ENCODE measurements around the gene CARD11.

DNA sequence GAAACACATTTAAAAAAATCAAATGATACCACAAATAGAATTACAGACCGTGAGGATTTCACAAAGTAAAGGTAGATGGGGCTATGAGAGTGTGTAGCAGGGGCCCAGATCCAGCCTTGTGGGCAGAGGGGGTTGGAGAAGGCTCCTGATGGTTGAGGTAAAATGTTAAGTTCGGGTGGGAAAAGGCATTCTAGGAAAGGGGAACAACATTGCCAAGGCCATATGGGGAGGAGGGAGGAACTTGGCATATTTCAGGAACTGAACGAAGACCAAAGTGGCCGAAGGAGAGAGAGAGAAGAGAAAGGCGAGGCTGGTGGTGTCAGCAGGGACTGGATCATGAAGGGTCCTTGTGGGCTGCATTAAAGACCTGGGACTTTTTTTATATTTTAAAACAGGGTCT lies 98.9 kb downstream of the CARD11 start:
- TF ChIP-seq, protein P1, sequence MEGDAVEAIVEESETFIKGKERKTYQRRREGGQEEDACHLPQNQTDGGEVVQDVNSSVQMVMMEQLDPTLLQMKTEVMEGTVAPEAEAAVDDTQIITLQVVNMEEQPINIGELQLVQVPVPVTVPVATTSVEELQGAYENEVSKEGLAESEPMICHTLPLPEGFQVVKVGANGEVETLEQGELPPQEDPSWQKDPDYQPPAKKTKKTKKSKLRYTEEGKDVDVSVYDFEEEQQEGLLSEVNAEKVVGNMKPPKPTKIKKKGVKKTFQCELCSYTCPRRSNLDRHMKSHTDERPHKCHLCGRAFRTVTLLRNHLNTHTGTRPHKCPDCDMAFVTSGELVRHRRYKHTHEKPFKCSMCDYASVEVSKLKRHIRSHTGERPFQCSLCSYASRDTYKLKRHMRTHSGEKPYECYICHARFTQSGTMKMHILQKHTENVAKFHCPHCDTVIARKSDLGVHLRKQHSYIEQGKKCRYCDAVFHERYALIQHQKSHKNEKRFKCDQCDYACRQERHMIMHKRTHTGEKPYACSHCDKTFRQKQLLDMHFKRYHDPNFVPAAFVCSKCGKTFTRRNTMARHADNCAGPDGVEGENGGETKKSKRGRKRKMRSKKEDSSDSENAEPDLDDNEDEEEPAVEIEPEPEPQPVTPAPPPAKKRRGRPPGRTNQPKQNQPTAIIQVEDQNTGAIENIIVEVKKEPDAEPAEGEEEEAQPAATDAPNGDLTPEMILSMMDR (IDR thresholded peaks at IDR 0.05), result no peak
- no peak for TF ChIP-seq POLR2A (IDR thresholded peaks at IDR 0.05)

Measured in testis (tissue), 2 donors.